Activated CD8-positive, alpha-beta memory T cell treated with anti-CD3 and anti-CD28 coated beads for 1 hour (primary cell): Measurements from ENCODE around the gene TMEM131L.
A peak's percentile ranks its signal among the peaks of the same experiment; 100 is the strongest.

Source experiments
- DNase-seq, 2 donors: peaks; one replicate each; pipeline ENCODE4 v3.0.0-alpha.2; 2020; ENCODE audit warnings: low read depth in 1 of 2; ENCODE audit errors: extremely low read depth in 1 of 2

Gene TMEM131L

GRCh38 chr4:153676984-153677383 lies 210.8 kb downstream of the TMEM131L start:
- DNase-seq, result no peak

GRCh38 chr4:153679486-153679885 lies 213.3 kb downstream of the TMEM131L start:
- no peak for DNase-seq

- no peak for DNase-seq
Measured at GRCh38 chr4:153683763-153684181, 217.6 kb downstream of the TMEM131L start.

GRCh38 chr4:153684182-153684970 lies 218.2 kb downstream of the TMEM131L start, which contains the start of gene TLR2:
TSS of gene TLR2 (plus strand) at chr4:153684280. CDS start at chr4:153702908, 18,628 bp downstream.
- peak in 1 of 2 donors; percentile 42 for DNase-seq

GRCh38 chr4:153684971-153685371 lies 218.8 kb downstream of the TMEM131L start:
- DNase-seq, result no peak
